Daoy (cell line): Measurements from ENCODE around the gene PCSK5. TPM values are rescaled to one million over a fixed set of nuclear protein-coding genes. Genes with fewer than 3 reads are reported as not detected.

Experiments
- DNase-seq: peaks from one replicate; pipeline ENCODE4 v3.0.0-alpha.2; 2015; ENCODE audit warnings: low read depth
- total RNA-seq: library from RNA; depleted of rRNA; stranded (reverse); fragments of >200 nt; shearing (Covaris generic); gene quantifications from 2 replicates; pipeline ENCODE4 v1.2.3, GENCODE V29; 2014

PCSK5 gene
- total RNA-seq, 1 experiment from 2014 or later, result 1.4 TPM

DNA sequence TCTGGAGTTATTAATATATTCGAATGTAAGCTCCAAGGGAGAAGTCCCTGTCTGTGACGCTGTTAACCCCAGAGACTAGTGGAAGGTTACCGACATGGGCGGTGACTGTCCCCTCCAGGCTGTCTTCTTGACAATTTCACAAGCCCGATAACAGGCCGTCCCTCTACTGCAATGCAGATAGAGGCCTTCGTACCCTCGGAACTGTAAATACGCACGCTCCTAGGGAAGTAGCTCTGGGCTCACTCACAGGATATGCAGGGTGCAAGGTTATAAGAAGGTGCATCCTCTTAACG lies 504.4 kb downstream of the PCSK5 start:
- peak; percentile 38 for DNase-seq

DNA sequence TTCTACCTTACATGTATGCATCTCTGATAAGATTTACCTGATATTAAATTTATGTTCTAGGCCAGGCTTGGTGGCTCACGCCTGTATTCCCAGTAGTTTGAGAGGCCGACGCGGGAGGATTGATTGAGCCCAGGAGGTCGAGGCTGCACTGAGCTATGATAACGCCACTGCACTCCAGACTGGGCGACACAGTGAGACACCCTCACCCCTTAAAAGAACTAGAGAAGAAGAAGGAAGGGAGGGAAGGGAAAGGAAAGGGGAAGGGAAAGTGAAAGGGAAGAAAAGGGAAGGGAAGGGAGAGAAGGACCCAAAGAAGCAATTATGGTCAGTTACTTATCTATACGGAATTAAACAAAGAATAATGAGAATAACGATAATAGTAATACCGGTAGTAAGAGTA lies 504.9 kb downstream of the PCSK5 start:
- DNase-seq, result no peak

DNA sequence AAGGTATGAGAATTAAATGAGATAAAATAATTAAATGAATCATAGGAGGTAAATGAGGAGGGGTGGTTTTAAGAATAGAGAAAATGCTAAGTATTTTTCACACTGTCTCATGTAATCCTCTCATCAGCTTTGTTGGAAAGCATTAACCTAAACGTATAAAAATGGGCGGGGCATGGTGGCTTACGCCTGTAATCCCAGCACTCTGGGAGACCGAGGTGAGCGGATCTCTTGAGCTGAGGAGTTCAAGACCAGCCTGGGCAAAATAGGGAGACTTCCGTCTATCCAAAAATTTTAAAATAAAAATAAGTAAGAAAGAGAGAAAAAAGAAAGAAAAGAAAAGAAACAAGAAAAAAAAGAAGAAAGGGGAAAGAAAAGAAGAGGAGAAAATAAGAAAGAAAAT lies 505.7 kb downstream of the PCSK5 start:
- DNase-seq, result no peak

GRCh38 chr9:76396597-76396996 lies 506.1 kb downstream of the PCSK5 start:
- DNase-seq, result no peak

GRCh38 chr9:76399856-76400255 lies 509.4 kb downstream of the PCSK5 start:
- DNase-seq, result no peak

DNA sequence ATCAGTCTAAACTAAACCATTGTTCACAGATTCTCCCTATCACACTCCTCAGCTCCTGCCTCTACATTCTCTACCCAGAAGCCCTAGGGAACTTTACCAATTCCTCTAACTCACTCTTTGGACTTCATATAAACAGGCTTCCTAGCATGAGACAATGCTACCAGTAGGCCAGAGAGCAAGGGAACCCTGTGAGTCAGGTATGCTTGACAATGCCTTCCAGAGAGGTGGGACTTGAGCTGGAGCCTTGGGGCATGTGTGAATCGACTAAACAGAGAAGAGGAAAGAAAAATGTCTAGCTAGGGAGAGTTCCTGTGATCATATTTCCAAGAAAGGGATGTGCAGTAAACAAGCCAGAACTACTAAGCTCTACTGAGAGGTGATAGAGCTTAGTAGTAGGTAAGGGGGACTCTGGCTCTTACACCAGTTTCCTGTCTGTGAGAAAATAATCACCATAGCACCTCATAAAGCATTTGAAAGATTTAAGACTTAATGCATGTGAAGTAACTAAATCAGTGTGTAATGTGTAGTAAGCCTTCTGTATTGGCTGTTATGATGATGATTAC lies 510.1 kb downstream of the PCSK5 start:
- DNase-seq, result no peak

DNA sequence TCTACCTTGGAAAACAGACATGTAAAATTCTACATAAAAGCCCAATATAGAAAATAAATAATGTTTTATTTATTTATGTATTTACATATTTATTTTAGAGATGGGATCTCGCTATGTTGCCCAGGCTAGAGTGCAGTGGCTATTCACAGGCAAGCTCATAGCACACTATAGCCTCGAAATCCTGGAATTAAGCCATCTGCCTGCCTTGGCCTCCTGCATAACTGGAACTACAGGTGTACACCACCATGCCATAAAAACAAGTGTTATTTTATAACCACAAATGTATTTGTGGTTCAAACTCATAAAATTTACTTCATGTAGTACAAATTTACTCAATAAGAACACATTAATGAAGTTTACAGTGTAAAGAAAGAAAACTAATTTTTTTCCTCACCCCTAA lies 510.7 kb downstream of the PCSK5 start:
- no peak for DNase-seq

- peak; percentile 41 for DNase-seq
These were observed 511.3 kb downstream of the PCSK5 start for GRCh38 chr9:76401580-76402354.

GRCh38 chr9:76403352-76403751 lies 512.9 kb downstream of the PCSK5 start:
- peak; percentile 66 for DNase-seq

DNA sequence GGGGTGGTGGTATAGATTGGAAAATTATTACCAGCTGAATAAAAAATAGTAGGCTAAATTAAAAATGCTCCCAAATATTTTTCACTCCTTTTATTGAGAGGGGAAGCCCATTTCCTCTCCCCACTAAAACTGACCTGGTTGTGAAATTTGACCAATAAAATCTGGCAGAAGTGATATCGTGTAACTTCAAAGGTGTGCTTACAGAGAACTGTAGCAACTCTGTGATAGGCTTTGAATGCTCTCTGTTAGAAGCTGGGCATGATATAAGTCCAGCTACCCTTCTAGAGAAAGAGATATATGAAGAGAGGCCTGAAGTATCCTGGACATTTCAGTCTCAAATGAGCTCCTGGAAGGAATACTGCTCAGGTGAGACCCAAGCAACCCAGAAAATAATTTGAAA lies 513.9 kb downstream of the PCSK5 start:
- DNase-seq, result no peak

- DNase-seq, result no peak
These were observed 514.9 kb downstream of the PCSK5 start for GRCh38 chr9:76405340-76405739.

- no peak for DNase-seq
These were observed 515.4 kb downstream of the PCSK5 start for GRCh38 chr9:76405868-76406267.
